Neural progenitor cell (in vitro differentiated cells): ENCODE results near the gene CORIN.

Experiments used
- EZH2 ChIP-seq: fragments of 200-600 bp; sonication (generic); IDR thresholded peaks from 2 replicates; pipeline ENCODE4 v1.6.1; 2017; ENCODE audit warnings: antibody characterized with exemption, mild to moderate bottlenecking, moderate library complexity
- EZH2phosphoT487 ChIP-seq: fragments of 200-600 bp; sonication (generic); IDR thresholded peaks from 2 replicates; pipeline ENCODE4 v1.6.1; 2017; ENCODE audit warnings: antibody characterized with exemption
- TF ChIP-seq, protein P1 (sequence below): fragments of 200-600 bp; sonication (generic); IDR thresholded peaks from 2 replicates; pipeline ENCODE4 v1.5.1; 2017; ENCODE audit warnings: antibody characterized with exemption, mild to moderate bottlenecking

DNA sequence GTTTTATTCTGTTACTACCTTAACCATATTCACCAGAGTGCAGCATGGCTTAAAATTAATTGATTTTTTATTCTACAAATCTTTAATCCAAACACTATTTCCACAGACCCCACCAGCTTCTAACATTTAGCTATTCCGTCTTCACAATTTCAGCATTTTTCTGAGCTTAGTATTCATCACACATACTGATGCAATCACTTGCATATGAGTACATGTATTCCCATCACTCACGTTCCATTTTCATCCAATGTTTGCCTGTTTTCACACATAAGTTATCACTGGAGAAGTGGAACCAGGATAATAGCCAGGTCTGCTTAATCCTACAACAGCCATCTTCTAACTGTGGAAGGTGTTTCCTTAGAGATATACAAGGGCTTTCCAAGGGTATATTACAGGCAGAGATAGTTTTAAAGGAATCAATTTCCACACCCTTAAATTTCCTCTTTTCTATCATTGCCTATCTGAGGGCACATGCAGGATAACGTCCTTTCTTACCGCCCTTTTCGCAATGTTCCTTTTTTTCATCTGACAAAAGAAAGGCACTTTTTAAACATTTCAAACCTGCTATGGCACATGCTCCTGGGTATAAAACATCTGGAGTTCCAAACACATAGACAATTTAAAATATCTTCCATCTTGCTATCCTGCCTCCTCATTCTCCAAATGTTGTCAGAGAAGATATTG is 115.8 kb downstream of the CORIN start:
- TF ChIP-seq EZH2phosphoT487 = no peak
- TF ChIP-seq, protein P1, sequence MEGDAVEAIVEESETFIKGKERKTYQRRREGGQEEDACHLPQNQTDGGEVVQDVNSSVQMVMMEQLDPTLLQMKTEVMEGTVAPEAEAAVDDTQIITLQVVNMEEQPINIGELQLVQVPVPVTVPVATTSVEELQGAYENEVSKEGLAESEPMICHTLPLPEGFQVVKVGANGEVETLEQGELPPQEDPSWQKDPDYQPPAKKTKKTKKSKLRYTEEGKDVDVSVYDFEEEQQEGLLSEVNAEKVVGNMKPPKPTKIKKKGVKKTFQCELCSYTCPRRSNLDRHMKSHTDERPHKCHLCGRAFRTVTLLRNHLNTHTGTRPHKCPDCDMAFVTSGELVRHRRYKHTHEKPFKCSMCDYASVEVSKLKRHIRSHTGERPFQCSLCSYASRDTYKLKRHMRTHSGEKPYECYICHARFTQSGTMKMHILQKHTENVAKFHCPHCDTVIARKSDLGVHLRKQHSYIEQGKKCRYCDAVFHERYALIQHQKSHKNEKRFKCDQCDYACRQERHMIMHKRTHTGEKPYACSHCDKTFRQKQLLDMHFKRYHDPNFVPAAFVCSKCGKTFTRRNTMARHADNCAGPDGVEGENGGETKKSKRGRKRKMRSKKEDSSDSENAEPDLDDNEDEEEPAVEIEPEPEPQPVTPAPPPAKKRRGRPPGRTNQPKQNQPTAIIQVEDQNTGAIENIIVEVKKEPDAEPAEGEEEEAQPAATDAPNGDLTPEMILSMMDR = no peak
- TF ChIP-seq EZH2 = no peak
